ENCODE results near the gene IBA57.

DNA sequence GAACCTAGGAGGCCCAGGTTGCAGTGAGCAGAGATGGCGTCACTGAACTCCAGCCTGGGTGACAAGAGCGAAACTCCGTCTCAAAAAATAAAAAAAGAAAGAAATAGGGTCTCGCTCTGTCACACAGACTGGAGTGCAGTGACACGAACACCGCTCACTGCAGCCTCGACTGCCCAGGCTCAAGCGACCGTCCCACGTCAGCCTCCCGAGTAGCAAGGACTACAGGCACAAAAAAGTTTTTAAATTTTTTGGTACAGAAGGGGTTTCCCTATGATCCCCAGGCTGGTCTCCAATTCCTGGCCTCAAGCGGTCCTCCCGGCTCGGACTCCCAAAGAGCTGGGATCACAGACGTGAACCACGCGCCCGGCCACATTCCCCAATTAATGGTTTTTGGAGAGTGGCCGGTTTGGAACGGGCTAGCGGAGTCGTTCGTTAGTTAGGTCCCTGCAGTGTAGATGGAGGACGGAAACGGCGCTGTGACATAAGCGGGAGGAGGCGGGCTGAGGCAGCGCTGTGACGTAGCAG is 26.1 kb upstream of the IBA57 start:
- TF ChIP-seq, protein P1, sequence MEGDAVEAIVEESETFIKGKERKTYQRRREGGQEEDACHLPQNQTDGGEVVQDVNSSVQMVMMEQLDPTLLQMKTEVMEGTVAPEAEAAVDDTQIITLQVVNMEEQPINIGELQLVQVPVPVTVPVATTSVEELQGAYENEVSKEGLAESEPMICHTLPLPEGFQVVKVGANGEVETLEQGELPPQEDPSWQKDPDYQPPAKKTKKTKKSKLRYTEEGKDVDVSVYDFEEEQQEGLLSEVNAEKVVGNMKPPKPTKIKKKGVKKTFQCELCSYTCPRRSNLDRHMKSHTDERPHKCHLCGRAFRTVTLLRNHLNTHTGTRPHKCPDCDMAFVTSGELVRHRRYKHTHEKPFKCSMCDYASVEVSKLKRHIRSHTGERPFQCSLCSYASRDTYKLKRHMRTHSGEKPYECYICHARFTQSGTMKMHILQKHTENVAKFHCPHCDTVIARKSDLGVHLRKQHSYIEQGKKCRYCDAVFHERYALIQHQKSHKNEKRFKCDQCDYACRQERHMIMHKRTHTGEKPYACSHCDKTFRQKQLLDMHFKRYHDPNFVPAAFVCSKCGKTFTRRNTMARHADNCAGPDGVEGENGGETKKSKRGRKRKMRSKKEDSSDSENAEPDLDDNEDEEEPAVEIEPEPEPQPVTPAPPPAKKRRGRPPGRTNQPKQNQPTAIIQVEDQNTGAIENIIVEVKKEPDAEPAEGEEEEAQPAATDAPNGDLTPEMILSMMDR (IDR thresholded peaks at IDR 0.05; ENCODE audit: poor library complexity), result no peak
- TF ChIP-seq EZH2phosphoT487 (IDR thresholded peaks at IDR 0.05; ENCODE audit: low read depth, severe bottlenecking, unreplicated experiment), result no peak
